Mucosa of descending colon (tissue), 3 donors: Measurements from ENCODE around the gene PTPRD. TPM values are rescaled to one million over a fixed set of nuclear protein-coding genes. Genes with fewer than 3 reads are reported as not detected.

Experiments used
- ATAC-seq: fragments of 200-7000 bp; cut with Tn5 transposase; one replicate; pipeline ENCODE4 v1.9.1; 2020; ENCODE audit warnings: mild to moderate bottlenecking, moderate library complexity
- DNase-seq, 3 donors: peaks; one replicate each; pipeline ENCODE4 v3.0.0-alpha.2; 2020
- H3K36me3 ChIP-seq: fragments of 200-600 bp; one replicate; pipeline ENCODE4 v1.8.0; 2021; ENCODE audit warnings: low read depth, mild to moderate bottlenecking
- H3K4me1 ChIP-seq: fragments of 200-600 bp; one replicate; pipeline ENCODE4 v1.8.0; 2021; ENCODE audit warnings: low read depth, mild to moderate bottlenecking
- H3K4me3 ChIP-seq: fragments of 200-600 bp; one replicate; pipeline ENCODE4 v1.8.0; 2021; ENCODE audit warnings: mild to moderate bottlenecking
- H3K9me3 ChIP-seq: fragments of 200-600 bp; one replicate; pipeline ENCODE4 v1.8.0; 2021; ENCODE audit warnings: mild to moderate bottlenecking
- CTCF ChIP-seq: fragments of 200-600 bp; IDR thresholded peaks from one replicate; pipeline ENCODE4 v1.8.0; 2022; ENCODE audit warnings: antibody characterized with exemption, mild to moderate bottlenecking
- intact Hi-C, 2 donors: fragments of 100-400 bp; cut with DNase I in 1 of 2; cut with micrococcal nuclease in 1 of 2; formaldehyde crosslinking; loops; one replicate each; pipeline versions ENCODE4 v1.11.0 to v1.11.1; 2022; cut with DNase I, micrococcal nuclease
- total RNA-seq, 3 donors: library from RNA; stranded (reverse); fragmentation: NEBNext Ultra II Directional in 2 of 3; extraction: Animal tissue kit (Norgen Biotek cat#: 25700) in 2 of 3; gene quantifications; one replicate each; pipeline versions ENCODE4 v1.2.1 to v1.2.4, GENCODE V29; 2021 to 2023
- donor health status: DM: no; HTN: no; CAD: no; lungs with moderate emphysema.
- donor health status: DM: no; HTN: no; CAD: no.
- donor health status: DM: no; HTN: yes; CAD: no.

PTPRD gene
- total RNA-seq, 3 donors from 2014 or later = 52.7 to 128 (median 113) TPM

GRCh38 chr9:10254338-10254737 is 358.5 kb downstream of the PTPRD start:
- H3K4me1 ChIP-seq = no peaks in the 10 kb centered on the region
- H3K9me3 ChIP-seq = no peaks in the 10 kb centered on the region
- intact Hi-C loops = no loop called here
- DNase-seq = no peak
- no peak overlapping the region for H3K4me3 ChIP-seq
- no peaks in the 10 kb centered on the region for H3K36me3 ChIP-seq
- no peak for TF ChIP-seq CTCF
- no peak for ATAC-seq

GRCh38 chr9:10253341-10253740 is 359.5 kb downstream of the PTPRD start:
- DNase-seq (no peak), ATAC-seq (no peak)
- Histone ChIP-seq H3K36me3 (no peaks in the 10 kb centered on the region), H3K4me1 (no peaks in the 10 kb centered on the region), H3K9me3 (no peaks in the 10 kb centered on the region), H3K4me3 (no peak overlapping the region)
- TF ChIP-seq CTCF = no peak
- intact Hi-C loops = no loop called here

GRCh38 chr9:10252174-10252573 is 360.6 kb downstream of the PTPRD start:
- H3K9me3 ChIP-seq = no peaks in the 10 kb centered on the region
- ATAC-seq (no peak), DNase-seq (no peak)
- TF ChIP-seq CTCF = no peak
- no peak overlapping the region for H3K4me3 ChIP-seq
- H3K36me3 ChIP-seq = no peaks in the 10 kb centered on the region
- H3K4me1 ChIP-seq = no peaks in the 10 kb centered on the region
- intact Hi-C loops = no loop called here

GRCh38 chr9:10251490-10251889 is 361.3 kb downstream of the PTPRD start:
- no peaks in the 10 kb centered on the region for H3K36me3 ChIP-seq
- intact Hi-C loops = no loop called here
- ATAC-seq = no peak

GRCh38 chr9:10250219-10250618 is 362.6 kb downstream of the PTPRD start:
- ATAC-seq (no peak), DNase-seq (no peak)
- TF ChIP-seq CTCF = no peak
- intact Hi-C loops = no loop called here
- Histone ChIP-seq H3K36me3 (no peaks in the 10 kb centered on the region), H3K9me3 (no peaks in the 10 kb centered on the region), H3K4me1 (no peaks in the 10 kb centered on the region), H3K4me3 (no peak overlapping the region)

More at GRCh38 chr9:10251490-10251889, 361.3 kb downstream of the PTPRD start:
- TF ChIP-seq CTCF = no peak
- Histone ChIP-seq H3K9me3 (no peaks in the 10 kb centered on the region), H3K4me3 (no peak overlapping the region), H3K4me1 (no peaks in the 10 kb centered on the region)
- no peak for DNase-seq

- no peak for TF ChIP-seq CTCF
- H3K36me3 ChIP-seq = no peaks in the 10 kb centered on the region
- DNase-seq (no peak), ATAC-seq (no peak)
- no peak overlapping the region for H3K4me3 ChIP-seq
- no peaks in the 10 kb centered on the region for H3K9me3 ChIP-seq
- intact Hi-C loops = no loop called here
- H3K4me1 ChIP-seq = no peaks in the 10 kb centered on the region
Measured at GRCh38 chr9:10248890-10249289, 363.9 kb downstream of the PTPRD start.
